SK-N-SH (cell line): Measurements from ENCODE around the gene PRKCG.
"Not testable (repeated sequence)": the region's sequence is repeated elsewhere in the genome, so short reads cannot be mapped to it uniquely, and the experiment has no call there.

Source experiments
- CHD2 ChIP-seq: fragments of 150-350 bp; IDR thresholded peaks from 2 replicates; pipeline ENCODE4 v1.6.1; 2018; ENCODE audit warnings: low read length; ENCODE audit not compliant: partially characterized antibody
- FOXJ3 ChIP-seq: sonication (generic); formaldehyde crosslinking; IDR thresholded peaks from 2 replicates; pipeline ENCODE4 v1.5.1; 2020; ENCODE audit warnings: mild to moderate bottlenecking, missing genetic modification reagents
- GATA2 ChIP-seq: sonication (generic); formaldehyde crosslinking; IDR thresholded peaks from 2 replicates; pipeline ENCODE4 v1.5.0; 2020; ENCODE audit warnings: mild to moderate bottlenecking, missing genetic modification reagents
- MXI1 ChIP-seq: IDR thresholded peaks from 2 replicates; pipeline ENCODE4 v1.6.1; 2012; ENCODE audit warnings: mild to moderate bottlenecking, low read depth, low read length, improper control_type of control experiment
- POLR2AphosphoS5 ChIP-seq: IDR thresholded peaks from 2 replicates; pipeline ENCODE4 v1.6.1; 2012; ENCODE audit warnings: low read depth, low read length
- RCOR1 ChIP-seq: fragments of 150-350 bp; IDR thresholded peaks from 2 replicates; pipeline ENCODE4 v1.6.1; 2017; ENCODE audit warnings: antibody characterized with exemption, low read length
- RXRA ChIP-seq: IDR thresholded peaks from 2 replicates; pipeline ENCODE4 v1.4.0; 2012; ENCODE audit warnings: low read depth, mild to moderate bottlenecking, borderline replicate concordance
- TF ChIP-seq, protein P1 (sequence below): fragments of 200-600 bp; sonication (generic); IDR thresholded peaks from 2 replicates; pipeline ENCODE4 v1.6.1; 2017; ENCODE audit warnings: antibody characterized with exemption, mild to moderate bottlenecking, moderate library complexity

DNA sequence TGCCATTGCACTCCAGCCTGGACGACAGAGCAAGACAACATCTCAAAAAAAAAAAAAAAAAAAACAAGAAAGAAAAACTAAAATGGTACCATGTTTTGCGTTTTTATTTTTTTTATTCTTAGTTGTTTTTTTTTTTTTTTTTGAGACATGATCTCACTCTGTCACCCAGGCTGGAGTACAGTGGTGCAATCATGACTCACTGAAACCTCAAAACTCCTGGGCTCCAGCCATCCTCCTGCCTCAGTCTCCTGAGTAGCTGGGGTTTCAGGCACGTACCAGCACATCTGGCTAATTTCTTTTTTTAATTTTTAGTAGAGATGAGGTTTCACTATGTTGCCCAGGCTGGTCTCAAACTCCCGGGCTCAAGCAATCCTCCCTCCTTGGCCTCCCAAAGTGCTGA lies 41.1 kb upstream of the PRKCG start:
- TF ChIP-seq CHD2; GATA2 (CRISPR knock-in tag); POLR2AphosphoS5; MXI1; FOXJ3 (CRISPR knock-in tag); RCOR1; RXRA: not testable (repeated sequence)
- TF ChIP-seq, protein P1, sequence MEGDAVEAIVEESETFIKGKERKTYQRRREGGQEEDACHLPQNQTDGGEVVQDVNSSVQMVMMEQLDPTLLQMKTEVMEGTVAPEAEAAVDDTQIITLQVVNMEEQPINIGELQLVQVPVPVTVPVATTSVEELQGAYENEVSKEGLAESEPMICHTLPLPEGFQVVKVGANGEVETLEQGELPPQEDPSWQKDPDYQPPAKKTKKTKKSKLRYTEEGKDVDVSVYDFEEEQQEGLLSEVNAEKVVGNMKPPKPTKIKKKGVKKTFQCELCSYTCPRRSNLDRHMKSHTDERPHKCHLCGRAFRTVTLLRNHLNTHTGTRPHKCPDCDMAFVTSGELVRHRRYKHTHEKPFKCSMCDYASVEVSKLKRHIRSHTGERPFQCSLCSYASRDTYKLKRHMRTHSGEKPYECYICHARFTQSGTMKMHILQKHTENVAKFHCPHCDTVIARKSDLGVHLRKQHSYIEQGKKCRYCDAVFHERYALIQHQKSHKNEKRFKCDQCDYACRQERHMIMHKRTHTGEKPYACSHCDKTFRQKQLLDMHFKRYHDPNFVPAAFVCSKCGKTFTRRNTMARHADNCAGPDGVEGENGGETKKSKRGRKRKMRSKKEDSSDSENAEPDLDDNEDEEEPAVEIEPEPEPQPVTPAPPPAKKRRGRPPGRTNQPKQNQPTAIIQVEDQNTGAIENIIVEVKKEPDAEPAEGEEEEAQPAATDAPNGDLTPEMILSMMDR: not testable (repeated sequence)
